Neural progenitor cell (in vitro differentiated cells): ENCODE measurements around the gene FGD4. TPM values are rescaled to one million over a fixed set of nuclear protein-coding genes. Genes with fewer than 3 reads are reported as not detected.

ENCODE experiments used
- DNase-seq: peaks from one replicate; pipeline ENCODE4 v3.0.0-alpha.2; 2016; ENCODE audit warnings: low spot score
- H2AFZ ChIP-seq: fragments of 200-600 bp; sonication (generic); replicated peaks from 2 replicates; pipeline ENCODE4 v1.6.1; 2016; ENCODE audit warnings: antibody characterized with exemption
- H3F3A ChIP-seq: fragments of 200-600 bp; sonication (generic); 2 replicates; pipeline ENCODE4 v1.6.1; 2016; ENCODE audit warnings: antibody characterized with exemption, low read depth
- H3K27ac ChIP-seq: fragments of 200-600 bp; sonication (generic); 2 replicates; pipeline ENCODE4 v1.5.1; 2016; ENCODE audit warnings: mild to moderate bottlenecking
- H3K27me3 ChIP-seq: fragments of 200-600 bp; sonication (generic); 2 replicates; pipeline ENCODE4 v1.6.1; 2016; ENCODE audit warnings: mild to moderate bottlenecking, moderate library complexity
- H3K36me3 ChIP-seq: fragments of 200-600 bp; sonication (generic); 2 replicates; pipeline ENCODE4 v1.5.1; 2016
- H3K4me1 ChIP-seq: fragments of 200-600 bp; sonication (generic); 2 replicates; pipeline ENCODE4 v1.6.1; 2016; ENCODE audit warnings: mixed run types
- H3K4me2 ChIP-seq: fragments of 200-600 bp; sonication (generic); 2 replicates; pipeline ENCODE4 v1.6.1; 2016
- H3K4me3 ChIP-seq: fragments of 200-600 bp; sonication (generic); 2 replicates; pipeline ENCODE4 v1.5.1; 2016
- H3K79me2 ChIP-seq: fragments of 200-600 bp; sonication (generic); 2 replicates; pipeline ENCODE4 v1.6.1; 2016; ENCODE audit warnings: low read depth
- H3K9ac ChIP-seq: fragments of 200-600 bp; sonication (generic); 2 replicates; pipeline ENCODE4 v1.6.1; 2016
- H3K9me3 ChIP-seq: fragments of 200-600 bp; sonication (generic); 2 replicates; pipeline ENCODE4 v1.5.1; 2016; ENCODE audit warnings: low read depth
- H4K20me1 ChIP-seq: fragments of 200-600 bp; sonication (generic); 2 replicates; pipeline ENCODE4 v1.6.1; 2016; ENCODE audit warnings: low read depth
- H3K27ac Mint-ChIP-seq: 3 replicates; pipeline ENCODE4 v1.8.0; 2021; ENCODE audit warnings: mixed read lengths
- H3K27me3 Mint-ChIP-seq: 2 replicates; pipeline ENCODE4 v1.8.0; 2022; ENCODE audit warnings: low read depth, mild to moderate bottlenecking, inconsistent platforms, moderate library complexity, mixed read lengths; ENCODE audit not compliant: insufficient read depth
- H3K36me3 Mint-ChIP-seq: 3 replicates; pipeline ENCODE4 v1.8.0; 2021; ENCODE audit warnings: mixed read lengths
- H3K4me1 Mint-ChIP-seq: 3 replicates; pipeline ENCODE4 v1.8.0; 2021; ENCODE audit warnings: mixed read lengths
- H3K4me3 Mint-ChIP-seq: 3 replicates; pipeline ENCODE4 v1.8.0; 2021; ENCODE audit warnings: mild to moderate bottlenecking, moderate library complexity, mixed read lengths
- H3K9me3 Mint-ChIP-seq: 3 replicates; pipeline ENCODE4 v1.8.0; 2020; ENCODE audit warnings: mixed read lengths
- EZH2 ChIP-seq: fragments of 200-600 bp; sonication (generic); IDR thresholded peaks from 2 replicates; pipeline ENCODE4 v1.6.1; 2017; ENCODE audit warnings: antibody characterized with exemption, mild to moderate bottlenecking, moderate library complexity
- EZH2phosphoT487 ChIP-seq: fragments of 200-600 bp; sonication (generic); IDR thresholded peaks from 2 replicates; pipeline ENCODE4 v1.6.1; 2017; ENCODE audit warnings: antibody characterized with exemption
- total RNA-seq: library from RNA; depleted of rRNA; stranded (reverse); fragments of >200 nt; gene quantifications from 2 replicates; pipeline ENCODE4 v1.2.3, GENCODE V29; 2015; ENCODE audit warnings: low replicate concordance
- TF ChIP-seq, protein P1 (sequence below): fragments of 200-600 bp; sonication (generic); IDR thresholded peaks from 2 replicates; pipeline ENCODE4 v1.5.1; 2017; ENCODE audit warnings: antibody characterized with exemption, mild to moderate bottlenecking

Gene FGD4
- total RNA-seq, 1 donor from 2014 or later = 41.4 TPM

DNA sequence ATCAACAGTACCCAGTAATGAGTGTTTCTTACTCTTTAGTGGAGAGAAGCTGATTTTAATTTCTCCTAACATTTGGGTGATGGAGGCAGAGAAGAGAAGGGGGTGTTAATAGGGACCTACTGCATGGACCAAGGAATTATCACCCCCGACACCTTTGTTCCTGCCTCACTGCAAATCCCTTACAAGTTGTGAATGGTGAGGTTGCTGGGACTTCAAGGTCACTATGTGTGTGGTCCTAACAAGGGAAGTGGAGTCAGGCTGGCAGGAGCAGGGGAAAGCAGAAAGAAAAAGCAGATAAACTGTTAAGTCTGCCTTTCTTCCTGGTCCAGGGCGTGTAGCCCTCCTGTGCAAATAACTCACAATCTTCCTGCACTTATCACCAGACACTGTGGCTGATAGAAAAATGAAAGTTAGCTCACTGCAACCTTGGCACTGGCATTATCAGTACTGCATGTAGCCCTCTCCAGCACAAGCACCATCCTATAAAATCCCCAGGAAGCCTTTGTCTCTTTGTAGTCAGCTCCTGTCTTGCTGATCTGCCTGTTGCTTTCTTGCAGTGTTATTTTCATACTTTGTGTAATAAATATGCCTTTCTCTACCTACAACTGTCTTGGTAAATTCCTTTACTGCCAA lies 167.4 kb downstream of the FGD4 start:
- H3K79me2 ChIP-seq = peaks cover 89% of the 10 kb centered on the region
- no peak overlapping the region for H2AFZ ChIP-seq
- H3K4me2 ChIP-seq = no peak overlapping the region
- no peaks in the 10 kb centered on the region for H3K27me3 ChIP-seq
- DNase-seq = no peak
- no peak overlapping the region for H3K9ac ChIP-seq
- peaks cover 18% of the 10 kb centered on the region for H3F3A ChIP-seq
- TF ChIP-seq EZH2 (no peak), EZH2phosphoT487 (no peak)
- TF ChIP-seq, protein P1, sequence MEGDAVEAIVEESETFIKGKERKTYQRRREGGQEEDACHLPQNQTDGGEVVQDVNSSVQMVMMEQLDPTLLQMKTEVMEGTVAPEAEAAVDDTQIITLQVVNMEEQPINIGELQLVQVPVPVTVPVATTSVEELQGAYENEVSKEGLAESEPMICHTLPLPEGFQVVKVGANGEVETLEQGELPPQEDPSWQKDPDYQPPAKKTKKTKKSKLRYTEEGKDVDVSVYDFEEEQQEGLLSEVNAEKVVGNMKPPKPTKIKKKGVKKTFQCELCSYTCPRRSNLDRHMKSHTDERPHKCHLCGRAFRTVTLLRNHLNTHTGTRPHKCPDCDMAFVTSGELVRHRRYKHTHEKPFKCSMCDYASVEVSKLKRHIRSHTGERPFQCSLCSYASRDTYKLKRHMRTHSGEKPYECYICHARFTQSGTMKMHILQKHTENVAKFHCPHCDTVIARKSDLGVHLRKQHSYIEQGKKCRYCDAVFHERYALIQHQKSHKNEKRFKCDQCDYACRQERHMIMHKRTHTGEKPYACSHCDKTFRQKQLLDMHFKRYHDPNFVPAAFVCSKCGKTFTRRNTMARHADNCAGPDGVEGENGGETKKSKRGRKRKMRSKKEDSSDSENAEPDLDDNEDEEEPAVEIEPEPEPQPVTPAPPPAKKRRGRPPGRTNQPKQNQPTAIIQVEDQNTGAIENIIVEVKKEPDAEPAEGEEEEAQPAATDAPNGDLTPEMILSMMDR = no peak
- peaks cover 37% of the 10 kb centered on the region for H3K4me1 ChIP-seq
- Mint-ChIP-seq H3K9me3 (peaks cover 10% of the 10 kb centered on the region), H3K4me1 (peaks cover 35% of the 10 kb centered on the region), H3K36me3 (peaks cover 30% of the 10 kb centered on the region), H3K4me3 (no peak overlapping the region), H3K27ac (no peak overlapping the region), H3K27me3 (no peaks in the 10 kb centered on the region)
- no peak overlapping the region for H3K27ac ChIP-seq
- peaks cover 12% of the 10 kb centered on the region for H3K36me3 ChIP-seq
- H3K4me3 ChIP-seq = no peak overlapping the region
- peaks cover 71% of the 10 kb centered on the region for H4K20me1 ChIP-seq
- H3K9me3 ChIP-seq = no peaks in the 10 kb centered on the region

DNA sequence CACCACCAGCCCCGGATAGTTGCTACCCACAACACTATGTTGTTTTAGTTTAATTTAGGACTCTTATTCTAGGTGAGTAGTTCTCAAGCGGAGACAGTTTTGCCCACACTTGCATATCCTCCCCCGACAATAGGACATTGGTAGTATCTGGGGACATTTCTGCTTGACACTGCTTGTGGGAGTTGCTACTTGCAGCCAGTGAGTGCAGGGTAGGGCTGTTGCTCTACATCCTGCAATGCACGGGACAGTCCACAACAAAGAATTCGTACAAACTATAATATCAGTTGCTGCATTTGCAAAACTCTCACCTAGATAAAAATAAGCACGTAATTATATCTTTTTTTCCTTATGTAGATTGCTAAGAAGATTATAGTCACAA lies 167.9 kb downstream of the FGD4 start:
- Histone ChIP-seq H3K9ac (no peak overlapping the region), H3K9me3 (no peaks in the 10 kb centered on the region), H3K4me2 (no peak overlapping the region), H4K20me1 (peaks cover 68% of the 10 kb centered on the region), H3K27me3 (no peaks in the 10 kb centered on the region), H2AFZ (no peak overlapping the region), H3F3A (peaks cover 15% of the 10 kb centered on the region), H3K79me2 (peaks cover 94% of the 10 kb centered on the region), H3K4me1 (peaks cover 35% of the 10 kb centered on the region), H3K27ac (no peak overlapping the region), H3K36me3 (peaks cover 12% of the 10 kb centered on the region), H3K4me3 (no peak overlapping the region)
- TF ChIP-seq EZH2 = no peak
- no peak for TF ChIP-seq EZH2phosphoT487
- TF ChIP-seq, protein P1 = no peak
- Mint-ChIP-seq H3K9me3 (peaks cover 7% of the 10 kb centered on the region), H3K4me3 (no peak overlapping the region), H3K4me1 (peaks cover 30% of the 10 kb centered on the region), H3K27ac (no peak overlapping the region), H3K36me3 (peaks cover 27% of the 10 kb centered on the region), H3K27me3 (no peaks in the 10 kb centered on the region)
- DNase-seq = no peak

DNA sequence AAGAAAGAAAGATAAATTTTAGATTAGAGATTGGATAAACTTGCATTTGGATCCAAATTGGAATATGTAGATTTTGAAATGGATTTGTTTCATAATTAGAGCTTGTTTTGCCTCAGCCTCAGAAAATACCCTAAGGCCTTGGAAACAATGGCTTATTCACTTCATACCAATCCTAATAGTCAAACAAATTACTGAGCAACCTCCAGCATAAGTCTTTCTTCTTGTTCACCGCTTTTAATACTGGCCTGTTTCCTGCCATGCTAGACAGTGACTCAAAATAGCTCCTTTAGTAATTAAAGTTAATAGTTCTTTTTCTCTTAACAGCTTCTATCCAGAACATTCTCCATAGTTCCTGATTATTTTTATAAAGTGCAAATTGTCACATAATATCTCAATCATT lies 168.9 kb downstream of the FGD4 start:
- Histone ChIP-seq H3K4me1 (peaks cover 35% of the 10 kb centered on the region), H3K9ac (no peak overlapping the region), H3F3A (peaks cover 14% of the 10 kb centered on the region), H4K20me1 (peaks cover 68% of the 10 kb centered on the region), H3K27ac (no peak overlapping the region), H3K9me3 (no peaks in the 10 kb centered on the region), H2AFZ (no peak overlapping the region), H3K4me3 (no peak overlapping the region), H3K27me3 (no peaks in the 10 kb centered on the region), H3K36me3 (peaks cover 13% of the 10 kb centered on the region), H3K79me2 (peaks cover 99% of the 10 kb centered on the region), H3K4me2 (no peak overlapping the region)
- Mint-ChIP-seq H3K4me1 (peaks cover 28% of the 10 kb centered on the region), H3K9me3 (peaks cover 8% of the 10 kb centered on the region), H3K36me3 (peaks cover 32% of the 10 kb centered on the region), H3K4me3 (no peak overlapping the region), H3K27ac (no peak overlapping the region), H3K27me3 (no peaks in the 10 kb centered on the region)
- TF ChIP-seq, protein P1 = no peak
- TF ChIP-seq EZH2phosphoT487 = no peak
- no peak for TF ChIP-seq EZH2
- DNase-seq = no peak
